ENCODE data around the gene COL5A1.

DNA sequence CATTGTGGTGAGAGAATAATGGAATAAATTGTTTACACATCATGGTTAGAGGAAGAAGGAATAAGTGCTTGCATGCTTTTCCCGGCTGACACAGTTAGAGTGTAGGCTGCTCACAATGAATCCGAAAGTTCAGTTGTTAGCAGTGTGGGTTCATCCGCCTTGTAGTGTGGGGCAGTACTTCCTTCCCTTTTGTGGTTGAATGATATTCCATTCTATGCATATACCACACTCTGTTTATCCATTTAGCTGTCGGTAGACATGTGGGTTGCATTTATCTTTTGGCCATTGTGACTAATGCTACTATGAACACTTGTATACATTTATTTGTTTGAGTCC lies 84.0 kb downstream of the COL5A1 start:
- TF ChIP-seq TOX (CRISPR knock-in tag; IDR thresholded peaks at IDR 0.05; ENCODE audit: borderline replicate concordance) (no peak), ISL1 (CRISPR knock-in tag; IDR thresholded peaks at IDR 0.05) (no peak), ZFP3 (CRISPR knock-in tag; IDR thresholded peaks at IDR 0.05) (no peak), BACH2 (CRISPR knock-in tag; IDR thresholded peaks at IDR 0.05; ENCODE audit: borderline replicate concordance) (no peak), CSDC2 (CRISPR knock-in tag; IDR thresholded peaks at IDR 0.05) (no peak), TCF4 (CRISPR knock-in tag; IDR thresholded peaks at IDR 0.05; ENCODE audit: borderline replicate concordance) (no peak), ZFP30 (CRISPR knock-in tag; IDR thresholded peaks at IDR 0.05) (no peak), ESRRG (CRISPR knock-in tag; IDR thresholded peaks at IDR 0.05) (no peak), ZNF70 (CRISPR knock-in tag; IDR thresholded peaks at IDR 0.05) (no peak), RARB (CRISPR knock-in tag; IDR thresholded peaks at IDR 0.05) (no peak)
- TF ChIP-seq, protein P1, sequence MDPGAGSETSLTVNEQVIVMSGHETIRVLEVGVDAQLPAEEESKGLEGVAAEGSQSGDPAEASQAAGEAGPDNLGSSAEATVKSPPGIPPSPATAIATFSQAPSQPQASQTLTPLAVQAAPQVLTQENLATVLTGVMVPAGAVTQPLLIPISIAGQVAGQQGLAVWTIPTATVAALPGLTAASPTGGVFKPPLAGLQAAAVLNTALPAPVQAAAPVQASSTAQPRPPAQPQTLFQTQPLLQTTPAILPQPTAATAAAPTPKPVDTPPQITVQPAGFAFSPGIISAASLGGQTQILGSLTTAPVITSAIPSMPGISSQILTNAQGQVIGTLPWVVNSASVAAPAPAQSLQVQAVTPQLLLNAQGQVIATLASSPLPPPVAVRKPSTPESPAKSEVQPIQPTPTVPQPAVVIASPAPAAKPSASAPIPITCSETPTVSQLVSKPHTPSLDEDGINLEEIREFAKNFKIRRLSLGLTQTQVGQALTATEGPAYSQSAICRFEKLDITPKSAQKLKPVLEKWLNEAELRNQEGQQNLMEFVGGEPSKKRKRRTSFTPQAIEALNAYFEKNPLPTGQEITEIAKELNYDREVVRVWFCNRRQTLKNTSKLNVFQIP (CRISPR knock-in tag; IDR thresholded peaks at IDR 0.05; ENCODE audit: borderline replicate concordance, low read depth) = no peak
- TF ChIP-seq, protein P2, sequence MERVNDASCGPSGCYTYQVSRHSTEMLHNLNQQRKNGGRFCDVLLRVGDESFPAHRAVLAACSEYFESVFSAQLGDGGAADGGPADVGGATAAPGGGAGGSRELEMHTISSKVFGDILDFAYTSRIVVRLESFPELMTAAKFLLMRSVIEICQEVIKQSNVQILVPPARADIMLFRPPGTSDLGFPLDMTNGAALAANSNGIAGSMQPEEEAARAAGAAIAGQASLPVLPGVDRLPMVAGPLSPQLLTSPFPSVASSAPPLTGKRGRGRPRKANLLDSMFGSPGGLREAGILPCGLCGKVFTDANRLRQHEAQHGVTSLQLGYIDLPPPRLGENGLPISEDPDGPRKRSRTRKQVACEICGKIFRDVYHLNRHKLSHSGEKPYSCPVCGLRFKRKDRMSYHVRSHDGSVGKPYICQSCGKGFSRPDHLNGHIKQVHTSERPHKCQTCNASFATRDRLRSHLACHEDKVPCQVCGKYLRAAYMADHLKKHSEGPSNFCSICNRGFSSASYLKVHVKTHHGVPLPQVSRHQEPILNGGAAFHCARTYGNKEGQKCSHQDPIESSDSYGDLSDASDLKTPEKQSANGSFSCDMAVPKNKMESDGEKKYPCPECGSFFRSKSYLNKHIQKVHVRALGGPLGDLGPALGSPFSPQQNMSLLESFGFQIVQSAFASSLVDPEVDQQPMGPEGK (CRISPR knock-in tag; IDR thresholded peaks at IDR 0.05; ENCODE audit: borderline replicate concordance) = no peak

All from SK-N-SH treated with all-trans-retinoic acid at 6 μM for 48 hours (cell line).